Retinal pigment epithelial cell (primary cell): ENCODE measurements around the gene PCSK5.
A peak's percentile ranks its signal among the peaks of the same experiment; 100 is the strongest.

ENCODE experiments used
- DNase-seq: peaks from one replicate; pipeline ENCODE4 v3.0.0-alpha.2; 2010; ENCODE audit warnings: low read depth
- H3K4me3 ChIP-seq: 2 replicates; pipeline ENCODE4 v1.5.1; 2011; ENCODE audit warnings: mild to moderate bottlenecking, low read length, control low read depth, moderate library complexity
- CTCF ChIP-seq: conservative IDR thresholded peaks from 2 replicates; pipeline ENCODE4 v1.5.1; 2011; ENCODE audit warnings: low read depth, low read length, control low read depth, inconsistent platforms

PCSK5 gene

GRCh38 chr9:75988663-75989062 lies 98.2 kb downstream of the PCSK5 start:
- H3K4me3 ChIP-seq: no peak overlapping the region
- TF ChIP-seq CTCF: no peak
- DNase-seq: no peak

DNA sequence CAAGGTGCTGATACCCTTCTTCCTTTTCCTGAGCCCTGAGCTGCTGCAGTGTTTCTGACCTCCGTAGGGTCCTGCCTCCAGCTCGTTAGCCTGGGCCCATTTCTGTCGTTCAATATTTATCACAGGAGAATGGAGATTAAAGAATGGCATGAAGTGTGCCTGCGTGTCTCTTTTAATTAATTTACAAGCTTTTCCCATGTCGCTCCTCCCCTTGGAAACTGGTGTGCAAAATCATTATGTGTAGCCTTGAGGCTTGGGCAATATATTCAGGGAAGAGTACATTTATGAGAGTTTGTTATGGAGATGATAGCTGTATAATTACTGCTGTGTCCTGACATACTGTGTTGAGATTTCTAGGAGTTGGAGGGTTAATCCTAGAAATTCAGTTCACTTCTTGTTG lies 99.7 kb downstream of the PCSK5 start:
- no peak for DNase-seq
- no peak overlapping the region for H3K4me3 ChIP-seq
- TF ChIP-seq CTCF: no peak

GRCh38 chr9:75990576-75991304 lies 100.3 kb downstream of the PCSK5 start:
- TF ChIP-seq CTCF: no peak
- DNase-seq: no peak
- no peak overlapping the region for H3K4me3 ChIP-seq

DNA sequence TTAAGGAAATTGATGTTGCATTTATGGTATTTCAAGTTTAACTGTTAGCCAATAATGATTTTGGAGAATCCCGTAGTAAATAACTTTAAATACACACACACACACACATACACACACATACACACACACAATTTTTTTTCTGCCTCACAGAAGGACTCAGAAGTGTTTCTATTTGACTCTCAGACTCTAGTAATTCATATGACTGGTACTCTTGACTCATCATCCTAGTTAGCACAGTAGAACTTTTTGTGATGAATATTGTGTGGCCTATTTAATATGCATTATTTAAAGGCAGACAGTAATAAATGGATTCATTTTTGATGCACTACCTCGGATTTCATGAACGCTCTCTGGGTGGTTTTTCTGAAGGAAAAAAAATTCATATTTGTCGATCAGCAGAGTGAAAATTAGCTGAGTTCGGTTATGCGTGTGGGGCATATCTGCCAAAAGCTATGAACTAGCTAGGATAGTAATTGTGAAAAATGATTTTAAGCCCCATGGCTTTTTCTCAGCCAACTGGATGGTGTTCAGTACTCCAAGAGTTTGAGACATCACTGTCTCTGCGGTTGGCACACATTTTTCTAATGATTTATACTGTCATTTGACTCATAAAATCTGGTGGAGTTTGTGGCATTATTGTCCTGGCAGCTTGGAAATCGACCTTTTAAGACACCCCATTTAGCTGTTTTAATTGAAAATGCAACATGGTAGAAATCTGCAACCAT lies 102.2 kb downstream of the PCSK5 start:
- DNase-seq: no peak
- TF ChIP-seq CTCF: no peak
- H3K4me3 ChIP-seq: no peak overlapping the region

DNA sequence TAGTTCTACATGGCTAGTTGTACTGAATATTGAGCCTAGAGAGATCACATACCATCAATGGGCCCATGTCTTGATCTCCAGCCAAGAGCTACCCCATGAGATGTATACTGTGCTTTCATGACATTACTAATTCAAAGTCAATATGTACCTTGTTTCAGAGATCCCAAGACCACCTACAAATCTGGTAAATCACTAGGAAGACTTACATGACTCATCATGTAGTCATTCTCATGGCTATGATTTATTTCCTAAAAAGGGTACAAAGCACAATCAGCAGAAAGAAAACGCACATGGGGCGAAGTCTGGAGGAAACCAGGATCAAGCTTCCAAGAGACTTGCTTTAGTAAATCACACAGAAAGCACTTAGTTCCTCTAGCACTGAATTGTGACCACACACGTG lies 103.0 kb downstream of the PCSK5 start:
- peak; percentile 59 for DNase-seq
- no peak for TF ChIP-seq CTCF
- no peak overlapping the region for H3K4me3 ChIP-seq

DNA sequence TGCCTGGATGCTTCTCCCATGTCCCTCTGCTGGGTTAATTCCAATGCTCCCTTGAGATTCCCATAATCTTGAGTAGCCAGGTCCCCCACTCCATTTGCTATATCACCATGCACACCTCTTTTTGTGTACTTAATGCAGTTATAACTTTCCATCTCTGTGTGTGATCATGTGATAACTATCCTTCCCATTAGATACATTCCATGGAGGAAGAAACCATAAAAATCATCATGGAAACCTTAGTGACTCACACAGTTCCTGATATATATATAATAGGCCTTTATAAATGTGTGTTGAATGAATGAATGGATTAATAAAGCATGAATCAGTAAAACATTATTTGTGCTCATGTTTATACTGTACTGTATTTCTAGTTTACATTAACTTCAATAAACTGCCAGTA lies 104.6 kb downstream of the PCSK5 start:
- no peak overlapping the region for H3K4me3 ChIP-seq
- no peak for TF ChIP-seq CTCF
- no peak for DNase-seq

GRCh38 chr9:75996726-75997125 lies 106.3 kb downstream of the PCSK5 start:
- no peak for DNase-seq
- TF ChIP-seq CTCF: no peak

More at GRCh38 chr9:75996726-75997125, 106.3 kb downstream of the PCSK5 start:
- H3K4me3 ChIP-seq: no peak overlapping the region
